Activated naive CD4-positive, alpha-beta T cell treated with Interleukin-2 at 50 U/mL for 16 hours (primary cell): Measurements from ENCODE around the gene SLC52A1.

ENCODE experiments used
- DNase-seq: peaks from one replicate; pipeline ENCODE4 v3.0.0-alpha.2; 2020

Gene SLC52A1

DNA sequence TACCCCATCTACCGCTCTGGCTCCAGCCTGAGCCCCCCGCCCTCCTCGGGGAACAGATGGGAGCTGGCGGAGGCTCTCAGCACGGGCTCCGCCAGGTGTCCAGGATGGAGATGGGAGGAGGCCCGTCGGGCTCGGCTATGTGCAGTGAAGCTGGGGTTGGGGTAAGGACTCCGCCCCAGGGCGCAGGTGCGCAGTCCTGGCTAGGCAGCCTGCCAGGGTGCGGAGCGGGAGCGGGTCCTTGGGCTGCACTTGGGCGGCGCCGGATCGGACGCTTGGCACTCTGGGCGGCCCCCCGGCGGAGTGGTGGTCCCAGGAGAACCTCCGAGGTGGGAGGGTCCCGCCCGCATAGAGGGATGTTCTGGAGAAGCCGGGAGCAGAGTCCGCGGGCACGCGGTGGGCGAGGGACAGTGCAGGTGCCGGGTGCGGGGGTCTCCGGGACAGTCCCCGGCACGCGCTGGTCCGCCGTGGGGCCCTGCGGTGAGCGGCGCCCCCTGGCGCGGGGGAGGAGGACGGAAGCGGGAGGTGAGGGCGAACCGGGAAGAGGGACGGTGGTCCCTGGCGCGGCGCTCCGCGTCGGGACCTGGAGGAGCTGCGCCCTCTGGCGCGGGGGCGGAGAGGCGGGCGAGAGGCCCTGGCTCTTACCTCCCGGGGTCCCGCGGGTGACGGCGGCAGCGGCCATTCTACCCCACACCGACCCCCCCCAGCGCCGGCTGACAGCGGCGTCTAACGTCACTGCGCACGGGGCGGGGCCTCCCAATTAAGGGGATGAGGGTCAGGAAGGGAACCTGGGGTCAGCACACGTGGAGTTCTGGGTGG, 48.1 kb downstream of the SLC52A1 start, which contains the start of gene CAMTA2:
Gene CAMTA2, minus strand, starts transcription at position 725 of the 816 bp plus-strand sequence. CDS start 1,453 bp downstream, outside the sequence.
- peak; percentile 89 for DNase-seq

DNA sequence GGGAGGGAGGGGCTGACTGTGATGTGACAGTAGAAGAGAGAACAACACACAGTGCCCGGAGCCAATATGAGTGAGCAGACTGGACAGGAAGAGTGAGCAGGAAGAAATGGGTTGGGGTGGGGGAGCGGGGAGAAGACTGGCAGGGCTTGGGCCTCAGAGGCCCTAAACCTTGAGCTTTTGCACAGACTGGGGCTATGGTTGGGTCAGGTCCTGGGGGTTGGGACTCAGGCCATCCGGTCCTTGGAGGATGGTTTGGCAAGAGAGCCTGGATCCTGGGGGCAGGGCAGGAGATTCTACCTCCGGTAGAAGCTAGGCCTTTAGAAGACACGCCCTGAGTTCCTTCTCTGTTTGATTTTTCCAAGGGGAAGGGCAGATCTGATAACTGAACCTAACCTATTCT, 48.8 kb downstream of the SLC52A1 start:
- DNase-seq, result no peak
